ENCODE data around the gene ATP8B1.
"Not testable (repeated sequence)": the region's sequence is repeated elsewhere in the genome, so short reads cannot be mapped to it uniquely, and the experiment has no call there.

ATP8B1 gene

GRCh38 chr18:57744211-57744694 lies 58.9 kb downstream of the ATP8B1 start:
- H3K36me3 Mint-ChIP-seq: no peaks in the 10 kb centered on the region
- DNase-seq (ENCODE audit: low spot score in 2 of 2): no peak
- H3K27ac Mint-ChIP-seq: no peak overlapping the region
- peaks cover 2% of the 10 kb centered on the region for H3K9me3 Mint-ChIP-seq
- H3K4me1 Mint-ChIP-seq: no peaks in the 10 kb centered on the region
- ATAC-seq: no peak
- H3K4me3 Mint-ChIP-seq: no peak overlapping the region

- no peak for ATAC-seq
- no peaks in the 10 kb centered on the region for H3K4me1 Mint-ChIP-seq
- DNase-seq (ENCODE audit: low spot score in 2 of 2): no peak
- no peaks in the 10 kb centered on the region for H3K36me3 Mint-ChIP-seq
- no peak overlapping the region for H3K27ac Mint-ChIP-seq
- no peak overlapping the region for H3K4me3 Mint-ChIP-seq
- peaks cover 6% of the 10 kb centered on the region for H3K9me3 Mint-ChIP-seq
Observed at GRCh38 chr18:57743008-57743407, 60.1 kb downstream of the ATP8B1 start.

GRCh38 chr18:57741273-57741672 lies 61.8 kb downstream of the ATP8B1 start:
- no peak for ATAC-seq
- Mint-ChIP-seq H3K4me3 (no peak overlapping the region), H3K9me3 (peaks cover 6% of the 10 kb centered on the region), H3K27ac (no peak overlapping the region), H3K4me1 (no peaks in the 10 kb centered on the region), H3K36me3 (no peaks in the 10 kb centered on the region)
- no peak for DNase-seq (ENCODE audit: low spot score in 2 of 2)

GRCh38 chr18:57738078-57738477 lies 65.0 kb downstream of the ATP8B1 start:
- Mint-ChIP-seq H3K4me1 (no peaks in the 10 kb centered on the region), H3K27ac (no peak overlapping the region), H3K4me3 (no peak overlapping the region), H3K36me3 (no peaks in the 10 kb centered on the region), H3K9me3 (peaks cover 8% of the 10 kb centered on the region)
- DNase-seq (ENCODE audit: low spot score in 2 of 2) (no peak), ATAC-seq (no peak)

DNA sequence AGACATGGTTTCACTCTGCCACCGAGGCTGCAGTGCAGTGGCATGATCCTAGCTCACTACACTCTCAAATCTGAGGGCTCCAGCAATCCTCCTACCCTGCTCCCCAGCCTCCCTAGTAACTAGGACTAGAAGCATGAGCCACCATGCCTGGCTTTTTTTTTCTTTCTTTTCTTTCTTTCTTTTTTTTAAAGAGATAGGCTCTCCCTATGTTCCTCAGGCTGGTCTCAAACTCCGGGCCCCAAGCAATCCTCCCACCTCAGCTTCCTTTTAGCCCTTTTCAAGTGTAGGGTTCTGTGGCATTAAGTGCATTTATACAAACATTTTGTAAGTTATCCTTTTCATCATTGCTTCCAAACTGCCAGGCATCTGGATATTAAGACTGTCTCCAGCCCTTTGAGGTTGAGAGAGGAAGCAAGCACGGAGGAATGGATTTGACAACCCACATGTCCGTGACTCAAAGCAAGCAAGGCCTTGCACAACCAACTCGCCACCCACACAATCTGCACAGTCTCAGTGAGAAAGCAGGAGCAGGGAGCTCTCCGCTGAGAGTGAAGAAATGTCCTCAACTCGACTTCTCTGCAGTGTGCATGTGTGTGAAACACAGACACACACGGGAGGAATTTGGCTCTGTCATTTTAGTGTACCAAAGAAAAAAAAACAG lies 65.6 kb downstream of the ATP8B1 start:
- ATAC-seq (no peak), DNase-seq (ENCODE audit: low spot score in 2 of 2) (no peak)
- Mint-ChIP-seq H3K36me3 (no peaks in the 10 kb centered on the region), H3K4me1 (no peaks in the 10 kb centered on the region), H3K27ac (no peak overlapping the region), H3K4me3 (no peak overlapping the region), H3K9me3 (peaks cover 12% of the 10 kb centered on the region)

- H3K27ac Mint-ChIP-seq; DNase-seq (ENCODE audit: low spot score in 2 of 2); H3K4me1 Mint-ChIP-seq; ATAC-seq; H3K36me3 Mint-ChIP-seq; H3K4me3 Mint-ChIP-seq: not testable (repeated sequence)
- H3K9me3 Mint-ChIP-seq: peaks cover 18% of the 10 kb centered on the region
Observed at GRCh38 chr18:57735042-57735441, 68.1 kb downstream of the ATP8B1 start.

GRCh38 chr18:57733861-57734260 lies 69.3 kb downstream of the ATP8B1 start:
- DNase-seq (ENCODE audit: low spot score in 2 of 2) (no peak), ATAC-seq (no peak)
- Mint-ChIP-seq H3K36me3 (no peaks in the 10 kb centered on the region), H3K27ac (no peak overlapping the region), H3K4me1 (no peaks in the 10 kb centered on the region), H3K4me3 (no peak overlapping the region), H3K9me3 (peaks cover 18% of the 10 kb centered on the region)

DNA sequence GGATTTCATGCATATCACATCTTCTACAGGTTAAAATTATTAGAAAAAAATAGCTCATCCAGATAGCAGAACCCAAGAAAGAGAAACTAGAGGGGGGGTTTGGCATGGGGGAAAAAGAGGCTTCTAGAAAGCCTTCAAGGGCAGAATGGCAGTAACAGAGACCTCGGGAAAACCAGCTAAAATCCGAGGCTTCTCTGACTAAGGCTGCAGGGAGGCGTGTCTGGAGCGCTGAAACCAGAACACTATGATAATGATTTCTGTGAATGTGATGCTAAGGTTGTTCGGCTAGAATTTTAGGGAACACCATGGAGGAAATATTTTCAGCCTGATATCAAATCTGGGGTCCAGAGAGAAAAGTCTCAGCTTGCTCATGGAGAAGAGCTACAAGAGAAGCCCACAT lies 73.0 kb downstream of the ATP8B1 start:
- no peak overlapping the region for H3K4me3 Mint-ChIP-seq
- DNase-seq (ENCODE audit: low spot score in 2 of 2): no peak
- H3K9me3 Mint-ChIP-seq: peaks cover 27% of the 10 kb centered on the region
- H3K36me3 Mint-ChIP-seq: no peaks in the 10 kb centered on the region
- no peak for ATAC-seq
- H3K27ac Mint-ChIP-seq: no peak overlapping the region
- peaks cover 5% of the 10 kb centered on the region for H3K4me1 Mint-ChIP-seq

DNA sequence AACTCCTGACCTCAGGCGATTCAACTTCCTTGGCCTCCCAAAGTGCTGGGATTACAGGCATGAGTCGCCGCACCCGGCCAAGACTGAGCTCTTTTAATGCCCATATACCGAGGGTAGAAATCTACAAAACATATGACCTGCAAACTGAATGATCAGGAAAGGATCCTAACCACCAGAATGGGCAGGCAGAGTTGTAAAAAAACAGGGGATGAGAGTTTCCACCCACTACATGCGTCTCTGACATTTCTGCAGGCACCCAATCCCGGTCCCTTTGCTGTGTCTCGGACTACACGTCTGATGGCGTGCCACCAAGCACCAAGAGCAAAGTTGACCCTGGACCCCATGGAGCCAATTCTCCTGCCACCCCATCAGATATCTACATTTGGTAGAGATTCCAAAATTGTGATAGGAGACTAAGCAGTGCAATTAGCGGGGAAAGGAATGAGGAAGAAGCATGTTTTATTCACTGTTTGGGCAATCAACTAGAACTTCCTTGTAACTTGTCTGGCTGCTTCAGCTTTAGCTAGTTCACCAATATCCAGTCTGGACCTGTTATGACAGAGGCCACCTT lies 74.1 kb downstream of the ATP8B1 start:
- no peak for ATAC-seq

DNA sequence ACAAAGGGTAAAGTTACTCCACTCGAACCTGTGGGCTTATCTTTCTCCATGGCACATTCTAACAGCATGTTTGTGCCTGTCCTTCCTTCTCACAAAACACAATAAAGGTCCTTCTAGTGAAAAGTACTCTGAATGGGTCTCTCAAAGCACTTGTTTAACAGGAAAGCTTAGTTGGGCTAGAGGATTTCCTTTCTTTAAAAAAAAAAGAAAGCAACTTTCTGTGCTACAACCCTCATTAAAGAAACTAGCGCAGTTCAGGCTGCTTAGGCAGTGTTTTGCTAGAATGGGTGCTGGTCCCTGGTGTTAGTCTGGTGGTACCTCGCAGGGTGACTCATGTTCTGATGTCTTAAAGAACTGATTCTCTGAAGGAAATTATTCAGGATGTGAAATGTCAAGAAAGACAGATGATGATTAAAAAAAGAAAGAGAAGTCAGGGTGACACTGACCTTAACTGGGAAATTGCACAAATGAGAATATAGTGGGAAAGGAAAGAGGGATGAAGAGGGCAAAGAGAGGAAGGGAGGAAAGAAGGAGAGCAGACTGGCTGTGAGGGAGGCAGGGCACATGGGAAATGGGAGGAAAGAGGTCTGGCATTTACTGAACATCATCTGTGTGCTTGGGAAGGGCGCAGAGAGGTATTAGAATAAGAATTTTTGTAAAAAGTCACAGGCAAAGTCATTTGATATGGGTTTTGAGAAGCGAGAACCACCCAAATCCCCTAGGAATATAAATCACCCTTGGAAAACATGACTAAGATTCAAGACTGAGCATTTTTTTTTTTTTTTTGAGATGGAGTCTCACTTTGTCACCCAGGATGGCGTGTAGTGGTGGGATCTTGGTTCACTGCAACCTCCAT lies 74.9 kb downstream of the ATP8B1 start:
- no peak overlapping the region for H3K27ac Mint-ChIP-seq
- peaks cover 26% of the 10 kb centered on the region for H3K9me3 Mint-ChIP-seq
- ATAC-seq: no peak

More for the DNA sequence above, 74.1 kb downstream of the ATP8B1 start:
- H3K4me1 Mint-ChIP-seq: peaks cover 5% of the 10 kb centered on the region
- no peak for DNase-seq (ENCODE audit: low spot score in 2 of 2)
- peaks cover 26% of the 10 kb centered on the region for H3K9me3 Mint-ChIP-seq
- H3K4me3 Mint-ChIP-seq: no peak overlapping the region
- H3K27ac Mint-ChIP-seq: no peak overlapping the region
- H3K36me3 Mint-ChIP-seq: no peaks in the 10 kb centered on the region

GRCh38 chr18:57719211-57719935 lies 83.7 kb downstream of the ATP8B1 start:
- H3K9me3 Mint-ChIP-seq: peaks cover 27% of the 10 kb centered on the region
- DNase-seq (ENCODE audit: low spot score in 2 of 2); ATAC-seq; H3K27ac Mint-ChIP-seq; H3K4me3 Mint-ChIP-seq; H3K4me1 Mint-ChIP-seq; H3K36me3 Mint-ChIP-seq: not testable (repeated sequence)

More for the DNA sequence above, 74.9 kb downstream of the ATP8B1 start:
- no peak for DNase-seq (ENCODE audit: low spot score in 2 of 2)
- Mint-ChIP-seq H3K36me3 (no peaks in the 10 kb centered on the region), H3K4me1 (peaks cover 5% of the 10 kb centered on the region), H3K4me3 (no peak overlapping the region)

- Mint-ChIP-seq H3K4me3 (no peak overlapping the region), H3K36me3 (no peaks in the 10 kb centered on the region), H3K9me3 (peaks cover 30% of the 10 kb centered on the region), H3K4me1 (no peaks in the 10 kb centered on the region), H3K27ac (no peak overlapping the region)
- ATAC-seq: no peak
- DNase-seq (ENCODE audit: low spot score in 2 of 2): no peak
Observed at GRCh38 chr18:57716549-57716948, 86.6 kb downstream of the ATP8B1 start.

GRCh38 chr18:57715671-57716070 lies 87.4 kb downstream of the ATP8B1 start:
- no peak for ATAC-seq
- no peak overlapping the region for H3K27ac Mint-ChIP-seq
- H3K4me3 Mint-ChIP-seq: no peak overlapping the region
- no peak for DNase-seq (ENCODE audit: low spot score in 2 of 2)
- H3K4me1 Mint-ChIP-seq: no peaks in the 10 kb centered on the region
- peaks cover 30% of the 10 kb centered on the region for H3K9me3 Mint-ChIP-seq
- no peaks in the 10 kb centered on the region for H3K36me3 Mint-ChIP-seq

- peaks cover 30% of the 10 kb centered on the region for H3K9me3 Mint-ChIP-seq
- H3K4me3 Mint-ChIP-seq: no peak overlapping the region
Observed at GRCh38 chr18:57715073-57715472, 88.0 kb downstream of the ATP8B1 start.

DNA sequence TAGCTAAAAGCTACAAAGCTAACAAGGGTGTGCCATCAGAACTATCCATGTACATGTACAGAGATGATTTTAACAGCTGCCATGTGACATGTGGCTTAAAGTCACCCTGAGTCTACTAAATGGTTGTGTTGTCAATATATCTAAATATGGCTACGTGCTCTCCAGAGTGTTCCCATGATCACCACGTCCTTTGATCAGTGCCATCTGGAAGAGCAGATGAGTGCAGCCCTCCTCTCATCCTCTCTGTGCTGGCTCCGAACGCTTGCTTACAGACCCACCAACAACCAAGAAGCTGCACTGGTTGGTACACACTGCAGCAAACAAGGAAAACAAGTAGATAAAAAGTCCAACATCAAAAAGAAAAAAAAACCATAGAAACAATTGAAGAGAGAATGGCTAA lies 92.9 kb downstream of the ATP8B1 start:
- no peak for ATAC-seq
- Mint-ChIP-seq H3K4me3 (no peak overlapping the region), H3K27ac (no peak overlapping the region), H3K4me1 (peaks cover 5% of the 10 kb centered on the region), H3K9me3 (peaks cover 18% of the 10 kb centered on the region), H3K36me3 (no peaks in the 10 kb centered on the region)
- DNase-seq (ENCODE audit: low spot score in 2 of 2): no peak

More at GRCh38 chr18:57715073-57715472, 88.0 kb downstream of the ATP8B1 start:
- Mint-ChIP-seq H3K36me3 (no peaks in the 10 kb centered on the region), H3K4me1 (peaks cover 5% of the 10 kb centered on the region), H3K27ac (no peak overlapping the region)
- no peak for DNase-seq (ENCODE audit: low spot score in 2 of 2)
- no peak for ATAC-seq

All from stimulated activated effector memory CD8-positive, alpha-beta T cell treated with anti-CD3 and anti-CD28 coated beads, Interleukin-12 subunit alpha, Interleukin-12 subunit beta, amount 100 ng/mL, for 72 hours (primary cell).